Lung (tissue), 12 donors: ENCODE results near the gene FAM193A. TPM values are rescaled to one million over a fixed set of nuclear protein-coding genes. Genes with fewer than 3 reads are reported as not detected.

ENCODE experiments used
- ATAC-seq: fragments of 200-7000 bp; cut with Tn5 transposase; one replicate; pipeline ENCODE4 v1.9.1; 2020; ENCODE audit warnings: moderate number of reproducible peaks; ENCODE audit not compliant: insufficient read depth, low FRiP score
- DNase-seq, 3 donors: peaks; one replicate each; pipeline ENCODE4 v3.0.0-alpha.2; 2013 to 2017
- H3K27ac ChIP-seq, 2 donors: one replicate each; pipeline ENCODE4 v1.5.1; 2013; ENCODE audit warnings: mild to moderate bottlenecking in 2 of 2, moderate library complexity in 2 of 2, control low read depth in 1 of 2, inconsistent platforms in 1 of 2, low read depth in 1 of 2, low read length in 1 of 2
- H3K27me3 ChIP-seq, 3 donors: one replicate each; pipeline ENCODE4 v1.5.1; 2013; ENCODE audit warnings: low read length in 2 of 3; ENCODE audit not compliant: control insufficient read depth in 3 of 3, insufficient read depth in 3 of 3
- H3K36me3 ChIP-seq, 4 donors: one replicate each; pipeline ENCODE4 v1.5.1; 2013; ENCODE audit warnings: low read length in 4 of 4, mild to moderate bottlenecking in 1 of 4, moderate library complexity in 1 of 4; ENCODE audit not compliant: control insufficient read depth in 4 of 4, insufficient read depth in 4 of 4
- H3K4me1 ChIP-seq, 5 donors: one replicate each; pipeline ENCODE4 v1.5.1; 2013; ENCODE audit warnings: low read length in 5 of 5, mild to moderate bottlenecking in 2 of 5, moderate library complexity in 1 of 5; ENCODE audit not compliant: control insufficient read depth in 5 of 5, insufficient read depth in 5 of 5
- H3K4me3 ChIP-seq: one replicate; pipeline ENCODE4 v1.5.1; 2013; ENCODE audit warnings: mild to moderate bottlenecking, control low read depth, moderate library complexity
- H3K9ac ChIP-seq, 2 donors: one replicate each; pipeline ENCODE4 v1.5.1; 2013; ENCODE audit warnings: low read length in 2 of 2, control low read depth in 1 of 2; ENCODE audit not compliant: insufficient read depth in 1 of 2
- H3K9me3 ChIP-seq, 4 donors: one replicate each; pipeline ENCODE4 v1.5.1; 2013; ENCODE audit warnings: low read length in 3 of 4, mild to moderate bottlenecking in 1 of 4, moderate library complexity in 1 of 4; ENCODE audit not compliant: control insufficient read depth in 4 of 4, insufficient read depth in 3 of 4
- WGBS, 2 donors: extraction: QIAGEN DNeasy Blood & Tissue Kit; methylation state at CpG; one replicate each; pipeline ENCODE4 v1.1.7; 2013; 5-methylcytosine and 5-hydroxymethylcytosine counted together
- polyA plus RNA-seq, 2 donors: library from polyadenylated mRNA; stranded (reverse); fragments of 200-250 nt; gene quantifications; one replicate each; pipeline ENCODE4 v1.2.1, GENCODE V29; 2013
- total RNA-seq, 2 donors: library from RNA; depleted of rRNA in 1 of 2; stranded (reverse); fragments of >200 nt in 1 of 2; gene quantifications; one replicate each; pipeline ENCODE4 v1.2.1, GENCODE V29; 2014 to 2021
- TF ChIP-seq, protein P1 (sequence below): IDR thresholded peaks from 2 replicates; pipeline ENCODE4 v1.5.1; 2012; ENCODE audit warnings: mild to moderate bottlenecking; ENCODE audit errors: control extremely low read depth, extremely low read depth
- donor health status: control.
- donor health status: control.
- donor health status: Bipolar disorder and iron deficiency.
- donor health status: healthy.
- donor health status: DM: yes; HTN: yes; CAD: no.

Gene FAM193A
- total and polyA plus RNA-seq, 4 donors = 9.7 to 33.2 (median 17.5) TPM

DNA sequence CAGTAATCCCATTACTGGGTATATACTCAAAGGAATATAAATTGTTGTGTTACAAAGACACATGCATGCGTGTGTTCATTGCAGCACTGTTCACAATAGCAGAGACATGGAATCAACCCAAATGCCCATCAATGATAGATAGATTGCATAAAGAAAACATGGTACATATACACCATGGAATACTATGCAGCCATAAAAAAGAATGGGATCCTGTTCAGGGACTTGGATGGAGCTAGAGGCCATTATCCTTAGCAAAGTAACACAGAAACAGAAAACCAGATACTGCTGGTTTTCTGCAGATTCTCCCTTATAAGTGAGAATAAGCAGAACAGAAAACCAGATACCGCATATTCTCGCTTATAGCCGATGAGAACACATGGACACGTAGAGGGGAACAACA lies 43.5 kb downstream of the FAM193A start:
- no peak for ATAC-seq
- DNase-seq = no peak
- H3K4me1 ChIP-seq = peaks cover 8 to 15% (median 12%) of the 10 kb centered on the region in 5 donors
- 97 to 99% methylated on average over 5 of the region's 5 CpGs for WGBS, 2 donors
- no peak overlapping the region for H3K9ac ChIP-seq
- peaks cover 0 to 3% (median 1%) of the 10 kb centered on the region in 4 donors for H3K36me3 ChIP-seq
- H3K9me3 ChIP-seq = peaks cover 0 to under 1% (median 0%) of the 10 kb centered on the region in 4 donors
- no peak overlapping the region for H3K4me3 ChIP-seq
- TF ChIP-seq, protein P1, sequence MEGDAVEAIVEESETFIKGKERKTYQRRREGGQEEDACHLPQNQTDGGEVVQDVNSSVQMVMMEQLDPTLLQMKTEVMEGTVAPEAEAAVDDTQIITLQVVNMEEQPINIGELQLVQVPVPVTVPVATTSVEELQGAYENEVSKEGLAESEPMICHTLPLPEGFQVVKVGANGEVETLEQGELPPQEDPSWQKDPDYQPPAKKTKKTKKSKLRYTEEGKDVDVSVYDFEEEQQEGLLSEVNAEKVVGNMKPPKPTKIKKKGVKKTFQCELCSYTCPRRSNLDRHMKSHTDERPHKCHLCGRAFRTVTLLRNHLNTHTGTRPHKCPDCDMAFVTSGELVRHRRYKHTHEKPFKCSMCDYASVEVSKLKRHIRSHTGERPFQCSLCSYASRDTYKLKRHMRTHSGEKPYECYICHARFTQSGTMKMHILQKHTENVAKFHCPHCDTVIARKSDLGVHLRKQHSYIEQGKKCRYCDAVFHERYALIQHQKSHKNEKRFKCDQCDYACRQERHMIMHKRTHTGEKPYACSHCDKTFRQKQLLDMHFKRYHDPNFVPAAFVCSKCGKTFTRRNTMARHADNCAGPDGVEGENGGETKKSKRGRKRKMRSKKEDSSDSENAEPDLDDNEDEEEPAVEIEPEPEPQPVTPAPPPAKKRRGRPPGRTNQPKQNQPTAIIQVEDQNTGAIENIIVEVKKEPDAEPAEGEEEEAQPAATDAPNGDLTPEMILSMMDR = no peak
- H3K27ac ChIP-seq = no peak overlapping the region
- H3K27me3 ChIP-seq = no peaks in the 10 kb centered on the region

DNA sequence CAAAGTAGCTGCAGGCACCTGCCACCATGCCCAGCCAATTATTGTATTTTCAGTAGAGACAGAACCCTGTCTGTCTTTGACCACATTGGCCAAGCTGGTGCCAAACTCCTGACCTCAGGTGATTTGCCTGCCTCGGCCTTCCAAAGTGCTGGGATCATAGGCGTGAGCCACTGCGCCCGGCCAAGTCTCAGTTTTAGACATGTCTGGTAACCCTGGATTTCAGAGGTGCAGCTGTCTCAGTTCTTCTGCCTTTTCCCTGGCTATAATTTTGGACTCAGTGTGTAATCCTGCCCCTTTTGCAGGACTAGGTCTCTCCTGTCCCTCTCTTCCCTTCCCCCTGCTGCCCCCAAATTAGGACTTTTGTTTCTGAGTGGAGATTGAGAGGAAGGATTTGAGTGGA lies 46.6 kb downstream of the FAM193A start:
- DNase-seq = no peak
- WGBS, 2 donors = 64 to 87% methylated on average over 4 of the region's 4 CpGs
- ATAC-seq = no peak
- no peaks in the 10 kb centered on the region for H3K9me3 ChIP-seq
- H3K27ac ChIP-seq = peak overlapping the region in 1 of 2 donors; percentile 1
- H3K9ac ChIP-seq = no peak overlapping the region
- H3K4me3 ChIP-seq = no peak overlapping the region
- peaks cover 0 to 2% (median 0%) of the 10 kb centered on the region in 4 donors for H3K36me3 ChIP-seq
- H3K27me3 ChIP-seq = no peaks in the 10 kb centered on the region
- TF ChIP-seq, protein P1 = no peak
- peaks cover 8 to 23% (median 22%) of the 10 kb centered on the region in 5 donors for H3K4me1 ChIP-seq

DNA sequence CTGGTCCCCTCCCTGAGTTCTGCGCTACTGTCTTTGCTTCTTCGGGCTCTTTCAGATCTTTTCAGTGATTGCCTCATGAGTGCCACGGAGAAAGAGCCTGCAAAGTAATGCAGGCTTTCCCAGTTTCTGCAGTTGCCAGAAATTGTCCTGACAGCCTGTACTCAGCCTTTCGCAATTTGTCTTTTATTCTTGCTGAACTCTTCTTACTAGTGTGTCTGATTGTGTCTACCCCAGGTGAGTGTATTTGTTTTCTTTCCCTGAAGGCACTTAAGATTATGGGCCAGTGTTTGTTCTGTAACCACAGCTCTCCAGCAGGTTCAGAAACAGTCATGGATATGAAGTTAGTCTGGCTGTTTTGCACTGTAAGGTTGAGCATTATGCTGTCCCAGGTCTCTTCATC lies 47.1 kb downstream of the FAM193A start:
- no peaks in the 10 kb centered on the region for H3K27me3 ChIP-seq
- WGBS, 2 donors = 32 to 37% methylated on average over 4 of the region's 4 CpGs
- no peak overlapping the region for H3K27ac ChIP-seq
- peaks cover 0 to 2% (median 0%) of the 10 kb centered on the region in 4 donors for H3K36me3 ChIP-seq
- peak; percentile 24 to 72 (median 46) for DNase-seq
- peaks cover 8 to 28% (median 23%) of the 10 kb centered on the region in 5 donors for H3K4me1 ChIP-seq
- peak overlapping the region in 1 of 2 donors; percentile 38 for H3K9ac ChIP-seq
- H3K9me3 ChIP-seq = no peaks in the 10 kb centered on the region
- TF ChIP-seq, protein P1 = no peak
- H3K4me3 ChIP-seq = no peak overlapping the region
- ATAC-seq = peak; percentile 82

DNA sequence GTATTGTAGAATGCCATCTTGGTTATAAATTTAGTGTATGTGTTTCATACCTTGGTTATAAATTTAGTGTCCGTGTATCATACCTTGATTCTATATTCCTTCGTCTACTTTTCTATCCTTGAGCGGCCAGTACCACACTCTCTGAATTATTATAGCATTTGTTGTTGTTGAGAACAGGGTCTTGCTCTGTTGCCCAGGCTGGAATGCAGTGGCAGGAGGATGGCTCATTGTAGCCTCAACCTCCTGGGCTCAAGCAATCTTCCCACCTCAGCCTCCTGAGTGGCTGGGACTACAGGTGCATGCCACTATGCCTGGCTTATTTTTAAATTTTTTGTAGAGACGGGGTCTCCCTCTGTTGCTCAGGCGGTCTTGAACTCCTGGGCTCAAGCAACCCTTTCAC lies 50.1 kb downstream of the FAM193A start:
- 98 to 99% methylated on average over 5 of the region's 5 CpGs for WGBS, 2 donors
- H3K9me3 ChIP-seq = no peaks in the 10 kb centered on the region
- H3K9ac ChIP-seq = no peak overlapping the region
- no peak overlapping the region for H3K27ac ChIP-seq
- H3K4me3 ChIP-seq = no peak overlapping the region
- TF ChIP-seq, protein P1 = no peak
- H3K4me1 ChIP-seq = peaks cover 18 to 43% (median 28%) of the 10 kb centered on the region in 5 donors
- ATAC-seq = no peak
- no peaks in the 10 kb centered on the region for H3K36me3 ChIP-seq
- H3K27me3 ChIP-seq = no peaks in the 10 kb centered on the region
- DNase-seq = no peak
